Lung (tissue), 12 donors: ENCODE data around the gene MAN1B1. TPM values are rescaled to one million over a fixed set of nuclear protein-coding genes. Genes with fewer than 3 reads are reported as not detected.

Source experiments
- ATAC-seq: fragments of 200-7000 bp; cut with Tn5 transposase; one replicate; pipeline ENCODE4 v1.9.1; 2020; ENCODE audit warnings: moderate number of reproducible peaks; ENCODE audit not compliant: insufficient read depth, low FRiP score
- DNase-seq, 3 donors: peaks; one replicate each; pipeline ENCODE4 v3.0.0-alpha.2; 2013 to 2017
- H3K27ac ChIP-seq, 2 donors: one replicate each; pipeline ENCODE4 v1.5.1; 2013; ENCODE audit warnings: mild to moderate bottlenecking in 2 of 2, moderate library complexity in 2 of 2, control low read depth in 1 of 2, inconsistent platforms in 1 of 2, low read depth in 1 of 2, low read length in 1 of 2
- H3K27me3 ChIP-seq, 3 donors: one replicate each; pipeline ENCODE4 v1.5.1; 2013; ENCODE audit warnings: low read length in 2 of 3; ENCODE audit not compliant: control insufficient read depth in 3 of 3, insufficient read depth in 3 of 3
- H3K36me3 ChIP-seq, 4 donors: one replicate each; pipeline ENCODE4 v1.5.1; 2013; ENCODE audit warnings: low read length in 4 of 4, mild to moderate bottlenecking in 1 of 4, moderate library complexity in 1 of 4; ENCODE audit not compliant: control insufficient read depth in 4 of 4, insufficient read depth in 4 of 4
- H3K4me1 ChIP-seq, 5 donors: one replicate each; pipeline ENCODE4 v1.5.1; 2013; ENCODE audit warnings: low read length in 5 of 5, mild to moderate bottlenecking in 2 of 5, moderate library complexity in 1 of 5; ENCODE audit not compliant: control insufficient read depth in 5 of 5, insufficient read depth in 5 of 5
- H3K4me3 ChIP-seq: one replicate; pipeline ENCODE4 v1.5.1; 2013; ENCODE audit warnings: mild to moderate bottlenecking, control low read depth, moderate library complexity
- H3K9ac ChIP-seq, 2 donors: one replicate each; pipeline ENCODE4 v1.5.1; 2013; ENCODE audit warnings: low read length in 2 of 2, control low read depth in 1 of 2; ENCODE audit not compliant: insufficient read depth in 1 of 2
- H3K9me3 ChIP-seq, 4 donors: one replicate each; pipeline ENCODE4 v1.5.1; 2013; ENCODE audit warnings: low read length in 3 of 4, mild to moderate bottlenecking in 1 of 4, moderate library complexity in 1 of 4; ENCODE audit not compliant: control insufficient read depth in 4 of 4, insufficient read depth in 3 of 4
- WGBS, 2 donors: extraction: QIAGEN DNeasy Blood & Tissue Kit; methylation state at CpG; one replicate each; pipeline ENCODE4 v1.1.7; 2013; 5-methylcytosine and 5-hydroxymethylcytosine counted together
- polyA plus RNA-seq, 2 donors: library from polyadenylated mRNA; stranded (reverse); fragments of 200-250 nt; gene quantifications; one replicate each; pipeline ENCODE4 v1.2.1, GENCODE V29; 2013
- total RNA-seq, 2 donors: library from RNA; depleted of rRNA in 1 of 2; stranded (reverse); fragments of >200 nt in 1 of 2; gene quantifications; one replicate each; pipeline ENCODE4 v1.2.1, GENCODE V29; 2014 to 2021
- TF ChIP-seq, protein P1 (sequence below): IDR thresholded peaks from 2 replicates; pipeline ENCODE4 v1.5.1; 2012; ENCODE audit warnings: mild to moderate bottlenecking; ENCODE audit errors: control extremely low read depth, extremely low read depth
- donor health status: control.
- donor health status: control.
- donor health status: Bipolar disorder and iron deficiency.
- donor health status: healthy.
- donor health status: DM: yes; HTN: yes; CAD: no.

The MAN1B1 gene
- total and polyA plus RNA-seq, 4 donors = 40.3 to 70.9 (median 56.8) TPM

- no peak overlapping the region for H3K9ac ChIP-seq
- H3K9me3 ChIP-seq = no peaks in the 10 kb centered on the region
- TF ChIP-seq, protein P1, sequence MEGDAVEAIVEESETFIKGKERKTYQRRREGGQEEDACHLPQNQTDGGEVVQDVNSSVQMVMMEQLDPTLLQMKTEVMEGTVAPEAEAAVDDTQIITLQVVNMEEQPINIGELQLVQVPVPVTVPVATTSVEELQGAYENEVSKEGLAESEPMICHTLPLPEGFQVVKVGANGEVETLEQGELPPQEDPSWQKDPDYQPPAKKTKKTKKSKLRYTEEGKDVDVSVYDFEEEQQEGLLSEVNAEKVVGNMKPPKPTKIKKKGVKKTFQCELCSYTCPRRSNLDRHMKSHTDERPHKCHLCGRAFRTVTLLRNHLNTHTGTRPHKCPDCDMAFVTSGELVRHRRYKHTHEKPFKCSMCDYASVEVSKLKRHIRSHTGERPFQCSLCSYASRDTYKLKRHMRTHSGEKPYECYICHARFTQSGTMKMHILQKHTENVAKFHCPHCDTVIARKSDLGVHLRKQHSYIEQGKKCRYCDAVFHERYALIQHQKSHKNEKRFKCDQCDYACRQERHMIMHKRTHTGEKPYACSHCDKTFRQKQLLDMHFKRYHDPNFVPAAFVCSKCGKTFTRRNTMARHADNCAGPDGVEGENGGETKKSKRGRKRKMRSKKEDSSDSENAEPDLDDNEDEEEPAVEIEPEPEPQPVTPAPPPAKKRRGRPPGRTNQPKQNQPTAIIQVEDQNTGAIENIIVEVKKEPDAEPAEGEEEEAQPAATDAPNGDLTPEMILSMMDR = no peak
- peaks cover 0 to 48% (median 4%) of the 10 kb centered on the region in 4 donors for H3K36me3 ChIP-seq
- no peak overlapping the region for H3K27ac ChIP-seq
- no peak for ATAC-seq
- no peak overlapping the region for H3K4me3 ChIP-seq
- WGBS, 2 donors = 77 to 79% methylated on average over 37 to 51 of the region's 51 CpGs
- peaks cover 0 to 16% (median 5%) of the 10 kb centered on the region in 5 donors for H3K4me1 ChIP-seq
- H3K27me3 ChIP-seq = peaks cover 0 to 11% (median 7%) of the 10 kb centered on the region in 3 donors
- no peak for DNase-seq
Observed at GRCh38 chr9:137078701-137079400, 7.9 kb upstream of the MAN1B1 start.

DNA sequence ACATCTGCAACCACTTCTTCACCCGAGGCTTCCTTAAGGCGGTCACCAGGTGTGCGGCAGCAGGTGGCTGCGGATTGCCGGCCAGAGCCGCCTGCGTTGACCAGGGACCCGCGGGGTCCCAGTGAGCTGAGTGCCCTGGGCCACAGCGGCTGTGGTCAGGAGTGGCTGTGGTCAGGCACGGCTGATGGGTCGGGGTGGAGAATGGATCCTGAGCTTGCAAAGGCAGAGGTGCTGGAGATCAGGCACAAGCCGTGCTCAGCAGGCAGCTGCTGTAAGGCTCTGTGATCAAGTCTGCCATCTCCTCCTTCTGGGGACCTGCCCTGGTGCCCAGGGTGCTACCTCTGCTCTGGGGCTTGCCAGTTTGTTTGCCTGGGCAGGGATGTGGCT, 7.4 kb upstream of the MAN1B1 start:
- 91 to 97% methylated on average over 13 of the region's 13 CpGs for WGBS, 2 donors
- TF ChIP-seq, protein P1 = no peak
- Histone ChIP-seq H3K36me3 (peaks cover 0 to 48% (median 4%) of the 10 kb centered on the region in 4 donors), H3K9me3 (no peaks in the 10 kb centered on the region), H3K4me1 (peaks cover 0 to 16% (median 5%) of the 10 kb centered on the region in 5 donors), H3K27ac (no peak overlapping the region), H3K4me3 (no peak overlapping the region), H3K9ac (no peak overlapping the region), H3K27me3 (peaks cover 0 to 11% (median 7%) of the 10 kb centered on the region in 3 donors)
- DNase-seq (no peak), ATAC-seq (no peak)

GRCh38 chr9:137080260-137081122, 6.3 kb upstream of the MAN1B1 start:
- TF ChIP-seq, protein P1 = no peak
- H3K36me3 ChIP-seq = peaks cover 0 to 48% (median 4%) of the 10 kb centered on the region in 4 donors
- no peak overlapping the region for H3K4me3 ChIP-seq
- peaks cover 0 to 16% (median 5%) of the 10 kb centered on the region in 5 donors for H3K4me1 ChIP-seq
- H3K9ac ChIP-seq = no peak overlapping the region
- DNase-seq = no peak
- peaks cover 0 to 11% (median 7%) of the 10 kb centered on the region in 3 donors for H3K27me3 ChIP-seq
- no peaks in the 10 kb centered on the region for H3K9me3 ChIP-seq
- WGBS, 2 donors = 94 to 95% methylated on average over 20 to 24 of the region's 24 CpGs
- ATAC-seq = no peak
- H3K27ac ChIP-seq = no peak overlapping the region
